T-helper 1 cell treated with Interleukin-12 subunit alpha and Interleukin-12 subunit beta and Interleukin-4 antibody, amounts not matched to agents 30 ng/mL and 1 ng/mL, for 36 hours (primary cell): ENCODE measurements around the gene CCR6. TPM values are rescaled to one million over a fixed set of nuclear protein-coding genes. Genes with fewer than 3 reads are reported as not detected.

ENCODE experiments used
- intact Hi-C: fragments of 100-400 bp; cut with micrococcal nuclease; formaldehyde crosslinking; loops from one replicate; pipeline ENCODE4 v1.15.1; 2024
- total RNA-seq: library from RNA; stranded (reverse); gene quantifications from 2 replicates; pipeline ENCODE4 v1.2.3, GENCODE V29; 2022

CCR6 gene
- total RNA-seq, 1 donor from 2014 or later: 0.42 TPM

- intact Hi-C loops: no loop called here
These were observed 25.1 kb upstream of the CCR6 start for GRCh38 chr6:167097770-167098169.

- intact Hi-C loops: no loop called here
These were observed 24.1 kb upstream of the CCR6 start for GRCh38 chr6:167098825-167099225.

GRCh38 chr6:167099707-167100106 lies 23.2 kb upstream of the CCR6 start:
- intact Hi-C loops: no loop called here

- intact Hi-C loops: no loop called here
These were observed 22.6 kb upstream of the CCR6 start for GRCh38 chr6:167100241-167100674.

- intact Hi-C loops: no loop called here
These were observed 20.6 kb upstream of the CCR6 start for GRCh38 chr6:167102318-167102717.

GRCh38 chr6:167103041-167103891 lies 19.6 kb upstream of the CCR6 start:
- intact Hi-C loops: no loop called here

- intact Hi-C loops: no loop called here
These were observed 18.5 kb upstream of the CCR6 start for GRCh38 chr6:167104388-167104787.

GRCh38 chr6:167105060-167105459 lies 17.8 kb upstream of the CCR6 start:
- intact Hi-C loops: no loop called here

GRCh38 chr6:167106406-167106805 lies 16.5 kb upstream of the CCR6 start:
- intact Hi-C loops: no loop called here

- intact Hi-C loops: no loop called here
These were observed 15.1 kb upstream of the CCR6 start for GRCh38 chr6:167107787-167108186.

GRCh38 chr6:167108278-167108677 lies 14.6 kb upstream of the CCR6 start:
- intact Hi-C loops: no loop called here

- intact Hi-C loops: no loop called here
These were observed 13.2 kb upstream of the CCR6 start for GRCh38 chr6:167109651-167110050.

GRCh38 chr6:167111597-167111996 lies 11.3 kb upstream of the CCR6 start:
- intact Hi-C loops: no loop called here

- intact Hi-C loops: no loop called here
These were observed 10.5 kb upstream of the CCR6 start for GRCh38 chr6:167112421-167112820.

- intact Hi-C loops: no loop called here
These were observed 9.7 kb upstream of the CCR6 start for GRCh38 chr6:167113047-167113754.

GRCh38 chr6:167113935-167114910 lies 8.7 kb upstream of the CCR6 start:
- intact Hi-C loops: no loop called here

GRCh38 chr6:167115054-167115453 lies 7.8 kb upstream of the CCR6 start:
- intact Hi-C loops: no loop called here

GRCh38 chr6:167116109-167116837 lies 6.6 kb upstream of the CCR6 start:
- intact Hi-C loops: no loop called here

GRCh38 chr6:167116838-167117228 lies 6.1 kb upstream of the CCR6 start:
- intact Hi-C loops: no loop called here

- intact Hi-C loops: no loop called here
These were observed 4.9 kb upstream of the CCR6 start for GRCh38 chr6:167118006-167118405.

- intact Hi-C loops: no loop called here
These were observed 4.1 kb upstream of the CCR6 start for GRCh38 chr6:167118839-167119238.
